ENCODE measurements around the gene CNIH4.

- no peak for TF ChIP-seq ZNF274 (IDR thresholded peaks at IDR 0.05; ENCODE audit: low read depth, low read length)
- no peak for TF ChIP-seq SUZ12 (IDR thresholded peaks at IDR 0.05; ENCODE audit: extremely low read depth, insufficient read depth, insufficient read length)
These were observed 21.0 kb downstream of the CNIH4 start for GRCh38 chr1:224377676-224378006.

All from NT2/D1 (cell line).